ENCODE results near the gene ELF1. TPM values are rescaled to one million over a fixed set of nuclear protein-coding genes. Genes with fewer than 3 reads are reported as not detected.
"Not testable (repeated sequence)": the region's sequence is repeated elsewhere in the genome, so short reads cannot be mapped to it uniquely, and the experiment has no call there.

The ELF1 gene
- total RNA-seq, 1 donor from 2014 or later, result 95.5 TPM

- DNase-seq, result peak; percentile 31
Measured at GRCh38 chr13:41040584-41041334, 21.6 kb upstream of the ELF1 start.

GRCh38 chr13:41039746-41040145 lies 20.6 kb upstream of the ELF1 start:
- peak; percentile 53 for DNase-seq

GRCh38 chr13:41036557-41036956 lies 17.4 kb upstream of the ELF1 start:
- not testable (repeated sequence) for DNase-seq

GRCh38 chr13:41034881-41035280 lies 15.8 kb upstream of the ELF1 start:
- DNase-seq, result peak; percentile 79

- DNase-seq, result no peak
Measured at GRCh38 chr13:41034382-41034781, 15.3 kb upstream of the ELF1 start.

- no peak for DNase-seq
Measured at GRCh38 chr13:41032691-41033376, 13.7 kb upstream of the ELF1 start.

- DNase-seq, result no peak
Measured at GRCh38 chr13:41029629-41030028, 10.5 kb upstream of the ELF1 start.

GRCh38 chr13:41028051-41028450 lies 8.9 kb upstream of the ELF1 start:
- DNase-seq, result peak; percentile 36

GRCh38 chr13:41026788-41027187 lies 7.7 kb upstream of the ELF1 start:
- DNase-seq, result no peak

GRCh38 chr13:41025518-41025917 lies 6.4 kb upstream of the ELF1 start:
- DNase-seq, result no peak

GRCh38 chr13:41019578-41020347 lies 647 bp upstream of the ELF1 start:
- no peak for DNase-seq

GRCh38 chr13:41018602-41018948 lies 541 bp downstream of the ELF1 start:
- DNase-seq, result no peak

- no peak for DNase-seq
Measured at GRCh38 chr13:41017817-41018601, 1.1 kb downstream of the ELF1 start.

- DNase-seq, result no peak
Measured at GRCh38 chr13:41017159-41017558, 2.0 kb downstream of the ELF1 start.

- no peak for DNase-seq
Measured at GRCh38 chr13:41015920-41016319, 3.2 kb downstream of the ELF1 start.

- DNase-seq, result no peak
Measured at GRCh38 chr13:41013835-41014234, 5.3 kb downstream of the ELF1 start.

- DNase-seq, result no peak
Measured at GRCh38 chr13:41012536-41012935, 6.6 kb downstream of the ELF1 start.

- DNase-seq, result no peak
Measured at GRCh38 chr13:41011382-41011956, 7.6 kb downstream of the ELF1 start.

- DNase-seq, result no peak
Measured at GRCh38 chr13:41008349-41008980, 10.7 kb downstream of the ELF1 start.

GRCh38 chr13:41007744-41008128 lies 11.4 kb downstream of the ELF1 start:
- no peak for DNase-seq

- no peak for DNase-seq
Measured at GRCh38 chr13:41006978-41007743, 12.0 kb downstream of the ELF1 start.

Data from dermis blood vessel endothelial cell (primary cell).